Loucy (cell line): Measurements from ENCODE around the gene PUM1.

Experiments
- H2AFZ ChIP-seq: fragments of 200-600 bp; sonication (generic); 2 replicates; pipeline ENCODE4 v1.6.0; 2016; ENCODE audit warnings: antibody characterized with exemption, mild to moderate bottlenecking, low read length, moderate library complexity
- H3F3A ChIP-seq: fragments of 200-600 bp; 2 replicates; pipeline ENCODE4 v1.6.0; 2016; ENCODE audit warnings: antibody characterized with exemption, low read depth, mild to moderate bottlenecking
- H3K27me3 ChIP-seq: fragments of 200-600 bp; sonication (generic); 2 replicates; pipeline ENCODE4 v1.6.1; 2014; ENCODE audit warnings: low read length, mild to moderate bottlenecking; ENCODE audit not compliant: insufficient read depth, poor library complexity, severe bottlenecking
- H3K36me3 ChIP-seq: fragments of 200-600 bp; sonication (generic); 2 replicates; pipeline ENCODE4 v1.6.1; 2016; ENCODE audit warnings: low read length; ENCODE audit not compliant: insufficient read depth
- H3K4me1 ChIP-seq: fragments of 200-600 bp; sonication (generic); 2 replicates; pipeline ENCODE4 v1.5.1; 2014; ENCODE audit warnings: low read length, mild to moderate bottlenecking; ENCODE audit not compliant: insufficient read depth, poor library complexity, severe bottlenecking
- H3K4me2 ChIP-seq: fragments of 200-600 bp; sonication (generic); 2 replicates; pipeline ENCODE4 v1.6.0; 2014; ENCODE audit warnings: antibody characterized with exemption, low read length, low read depth, mild to moderate bottlenecking; ENCODE audit not compliant: poor library complexity, severe bottlenecking
- H3K4me3 ChIP-seq: fragments of 200-600 bp; sonication (generic); 2 replicates; pipeline ENCODE4 v1.5.1; 2014; ENCODE audit warnings: low read length, mild to moderate bottlenecking, mixed read lengths; ENCODE audit not compliant: poor library complexity, severe bottlenecking
- H3K79me2 ChIP-seq: fragments of 200-600 bp; sonication (generic); 2 replicates; pipeline ENCODE4 v1.6.1; 2014; ENCODE audit warnings: low read length; ENCODE audit not compliant: insufficient read depth
- H3K9ac ChIP-seq: fragments of 200-600 bp; sonication (generic); 2 replicates; pipeline ENCODE4 v1.6.0; 2014; ENCODE audit warnings: mild to moderate bottlenecking, low read depth, low read length, moderate library complexity; ENCODE audit not compliant: poor library complexity, severe bottlenecking
- H3K9me2 ChIP-seq: fragments of 200-600 bp; sonication (generic); replicated peaks from 2 replicates; pipeline ENCODE4 v1.6.1; 2016; ENCODE audit warnings: low read depth, low read length, mixed read lengths
- H3K9me3 ChIP-seq: fragments of 200-600 bp; sonication (generic); 2 replicates; pipeline ENCODE4 v1.6.1; 2014; ENCODE audit warnings: mild to moderate bottlenecking, antibody characterized with exemption, low read length, low read depth; ENCODE audit not compliant: insufficient read depth
- H4K20me1 ChIP-seq: fragments of 200-600 bp; sonication (generic); 2 replicates; pipeline ENCODE4 v1.6.0; 2014; ENCODE audit warnings: antibody characterized with exemption, low read length, mild to moderate bottlenecking; ENCODE audit not compliant: insufficient read depth, poor library complexity, severe bottlenecking
- EZH2phosphoT487 ChIP-seq: fragments of 200-600 bp; IDR thresholded peaks from 2 replicates; pipeline ENCODE4 v1.6.1; 2018; ENCODE audit warnings: antibody characterized with exemption, mild to moderate bottlenecking, moderate library complexity, borderline replicate concordance
- TF ChIP-seq, protein P1 (sequence below): fragments of 200-600 bp; sonication (generic); conservative IDR thresholded peaks from 2 replicates; pipeline ENCODE4 v1.5.1; 2014; ENCODE audit warnings: mild to moderate bottlenecking, antibody characterized with exemption, low read length

Gene PUM1

GRCh38 chr1:30888975-30889374, 176.5 kb downstream of the PUM1 start:
- no peaks in the 10 kb centered on the region for H3K4me1 ChIP-seq
- no peaks in the 10 kb centered on the region for H3K27me3 ChIP-seq
- H3K9me2 ChIP-seq: no peaks in the 10 kb centered on the region
- no peak overlapping the region for H3K4me2 ChIP-seq
- H2AFZ ChIP-seq: no peak overlapping the region
- no peaks in the 10 kb centered on the region for H3F3A ChIP-seq
- H3K9me3 ChIP-seq: no peaks in the 10 kb centered on the region
- H3K9ac ChIP-seq: no peak overlapping the region
- no peaks in the 10 kb centered on the region for H3K79me2 ChIP-seq
- H3K36me3 ChIP-seq: no peaks in the 10 kb centered on the region
- TF ChIP-seq EZH2phosphoT487: no peak
- TF ChIP-seq, protein P1, sequence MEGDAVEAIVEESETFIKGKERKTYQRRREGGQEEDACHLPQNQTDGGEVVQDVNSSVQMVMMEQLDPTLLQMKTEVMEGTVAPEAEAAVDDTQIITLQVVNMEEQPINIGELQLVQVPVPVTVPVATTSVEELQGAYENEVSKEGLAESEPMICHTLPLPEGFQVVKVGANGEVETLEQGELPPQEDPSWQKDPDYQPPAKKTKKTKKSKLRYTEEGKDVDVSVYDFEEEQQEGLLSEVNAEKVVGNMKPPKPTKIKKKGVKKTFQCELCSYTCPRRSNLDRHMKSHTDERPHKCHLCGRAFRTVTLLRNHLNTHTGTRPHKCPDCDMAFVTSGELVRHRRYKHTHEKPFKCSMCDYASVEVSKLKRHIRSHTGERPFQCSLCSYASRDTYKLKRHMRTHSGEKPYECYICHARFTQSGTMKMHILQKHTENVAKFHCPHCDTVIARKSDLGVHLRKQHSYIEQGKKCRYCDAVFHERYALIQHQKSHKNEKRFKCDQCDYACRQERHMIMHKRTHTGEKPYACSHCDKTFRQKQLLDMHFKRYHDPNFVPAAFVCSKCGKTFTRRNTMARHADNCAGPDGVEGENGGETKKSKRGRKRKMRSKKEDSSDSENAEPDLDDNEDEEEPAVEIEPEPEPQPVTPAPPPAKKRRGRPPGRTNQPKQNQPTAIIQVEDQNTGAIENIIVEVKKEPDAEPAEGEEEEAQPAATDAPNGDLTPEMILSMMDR: no peak
- no peaks in the 10 kb centered on the region for H4K20me1 ChIP-seq
- no peak overlapping the region for H3K4me3 ChIP-seq

- Histone ChIP-seq H3K4me1 (no peaks in the 10 kb centered on the region), H3K9ac (no peak overlapping the region), H3K36me3 (no peaks in the 10 kb centered on the region), H3K4me2 (no peak overlapping the region), H4K20me1 (no peaks in the 10 kb centered on the region), H3F3A (no peaks in the 10 kb centered on the region), H2AFZ (no peak overlapping the region), H3K79me2 (no peaks in the 10 kb centered on the region), H3K27me3 (no peaks in the 10 kb centered on the region), H3K4me3 (no peak overlapping the region), H3K9me2 (no peaks in the 10 kb centered on the region), H3K9me3 (no peaks in the 10 kb centered on the region)
- no peak for TF ChIP-seq EZH2phosphoT487
- TF ChIP-seq, protein P1: no peak
These were observed 177.1 kb downstream of the PUM1 start for GRCh38 chr1:30888391-30888790.

GRCh38 chr1:30887485-30888315, 177.8 kb downstream of the PUM1 start:
- TF ChIP-seq, protein P1: no peak
- TF ChIP-seq EZH2phosphoT487: no peak
- Histone ChIP-seq H2AFZ (no peak overlapping the region), H3K9me2 (no peaks in the 10 kb centered on the region), H3K9me3 (no peaks in the 10 kb centered on the region), H3K36me3 (no peaks in the 10 kb centered on the region), H3K4me2 (no peak overlapping the region), H3K4me3 (no peak overlapping the region), H3F3A (no peaks in the 10 kb centered on the region), H3K9ac (no peak overlapping the region), H3K27me3 (no peaks in the 10 kb centered on the region), H4K20me1 (no peaks in the 10 kb centered on the region), H3K4me1 (no peaks in the 10 kb centered on the region), H3K79me2 (no peaks in the 10 kb centered on the region)
